ENCODE data around the gene C5. TPM values are rescaled to one million over a fixed set of nuclear protein-coding genes. Genes with fewer than 3 reads are reported as not detected.

The C5 gene
- total and polyA plus RNA-seq, 9 of the 15 experiments (the other 6 are each of a cell fraction or from before 2014, with no cell fraction given): 0.08 to 0.91 (median 0.42) TPM

DNA sequence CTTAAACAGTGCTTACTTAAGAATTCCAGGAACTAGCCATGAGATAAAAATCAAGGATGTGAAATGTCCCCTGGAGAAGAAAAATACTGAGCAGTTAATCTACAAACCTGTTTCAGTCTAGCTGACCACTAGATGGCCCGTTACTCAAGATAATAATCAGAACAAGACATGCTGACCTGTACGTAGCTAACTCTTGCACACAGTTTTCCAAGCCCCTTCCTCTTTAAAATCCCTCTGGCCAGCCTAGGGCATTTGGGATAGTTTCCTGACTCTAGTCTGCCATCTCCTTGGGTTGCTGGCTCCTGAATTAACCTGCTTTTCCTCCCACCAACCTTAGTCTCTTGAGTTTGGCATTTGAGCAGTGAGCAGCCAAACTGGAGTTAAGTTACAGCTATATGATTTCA, 64.3 kb downstream of the C5 start (continued):
- TF ChIP-seq ARNT (IDR thresholded peaks at IDR 0.05): 0 out of 4 replicates have a peak, but pooled peaks of 1 of the 2 experiments have one; percentile 22
- TF ChIP-seq HMG20B (CRISPR knock-in tag; IDR thresholded peaks at IDR 0.05): no peak
- TF ChIP-seq, protein P1, sequence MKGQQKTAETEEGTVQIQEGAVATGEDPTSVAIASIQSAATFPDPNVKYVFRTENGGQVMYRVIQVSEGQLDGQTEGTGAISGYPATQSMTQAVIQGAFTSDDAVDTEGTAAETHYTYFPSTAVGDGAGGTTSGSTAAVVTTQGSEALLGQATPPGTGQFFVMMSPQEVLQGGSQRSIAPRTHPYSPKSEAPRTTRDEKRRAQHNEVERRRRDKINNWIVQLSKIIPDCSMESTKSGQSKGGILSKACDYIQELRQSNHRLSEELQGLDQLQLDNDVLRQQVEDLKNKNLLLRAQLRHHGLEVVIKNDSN (CRISPR knock-in tag; IDR thresholded peaks at IDR 0.05): no peak
- no peak for TF ChIP-seq SRF (CRISPR knock-in tag; IDR thresholded peaks at IDR 0.05)
- TF ChIP-seq RCOR1 (IDR thresholded peaks at IDR 0.05; ENCODE audit: borderline replicate concordance in 1 of 2, low read depth in 2 of 2, low read length in 2 of 2): peak in 1 of 2 experiments; percentile 54; a peak in 1 of 4 replicates
- TF ChIP-seq GATAD2B (IDR thresholded peaks at IDR 0.05; ENCODE audit: borderline replicate concordance): peak; percentile 68; the same call in 1 of the 2 replicates
- TF ChIP-seq FOXA3 (CRISPR knock-in tag; conservative IDR thresholded peaks at IDR 0.05 in 1 of 2, IDR thresholded peaks at IDR 0.05 in 1 of 2): peak in 1 of 2 experiments; percentile 42; a peak in 1 of 4 replicates
- TF ChIP-seq, protein P2, sequence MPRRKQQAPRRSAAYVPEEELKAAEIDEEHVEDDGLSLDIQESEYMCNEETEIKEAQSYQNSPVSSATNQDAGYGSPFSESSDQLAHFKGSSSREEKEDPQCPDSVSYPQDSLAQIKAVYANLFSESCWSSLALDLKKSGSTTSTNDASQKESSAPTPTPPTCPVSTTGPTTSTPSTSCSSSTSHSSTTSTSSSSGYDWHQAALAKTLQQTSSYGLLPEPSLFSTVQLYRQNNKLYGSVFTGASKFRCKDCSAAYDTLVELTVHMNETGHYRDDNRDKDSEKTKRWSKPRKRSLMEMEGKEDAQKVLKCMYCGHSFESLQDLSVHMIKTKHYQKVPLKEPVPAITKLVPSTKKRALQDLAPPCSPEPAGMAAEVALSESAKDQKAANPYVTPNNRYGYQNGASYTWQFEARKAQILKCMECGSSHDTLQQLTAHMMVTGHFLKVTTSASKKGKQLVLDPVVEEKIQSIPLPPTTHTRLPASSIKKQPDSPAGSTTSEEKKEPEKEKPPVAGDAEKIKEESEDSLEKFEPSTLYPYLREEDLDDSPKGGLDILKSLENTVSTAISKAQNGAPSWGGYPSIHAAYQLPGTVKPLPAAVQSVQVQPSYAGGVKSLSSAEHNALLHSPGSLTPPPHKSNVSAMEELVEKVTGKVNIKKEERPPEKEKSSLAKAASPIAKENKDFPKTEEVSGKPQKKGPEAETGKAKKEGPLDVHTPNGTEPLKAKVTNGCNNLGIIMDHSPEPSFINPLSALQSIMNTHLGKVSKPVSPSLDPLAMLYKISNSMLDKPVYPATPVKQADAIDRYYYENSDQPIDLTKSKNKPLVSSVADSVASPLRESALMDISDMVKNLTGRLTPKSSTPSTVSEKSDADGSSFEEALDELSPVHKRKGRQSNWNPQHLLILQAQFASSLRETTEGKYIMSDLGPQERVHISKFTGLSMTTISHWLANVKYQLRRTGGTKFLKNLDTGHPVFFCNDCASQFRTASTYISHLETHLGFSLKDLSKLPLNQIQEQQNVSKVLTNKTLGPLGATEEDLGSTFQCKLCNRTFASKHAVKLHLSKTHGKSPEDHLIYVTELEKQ (CRISPR knock-in tag; IDR thresholded peaks at IDR 0.05): no peak
- TF ChIP-seq ESRRB (CRISPR knock-in tag; IDR thresholded peaks at IDR 0.05; ENCODE audit: borderline replicate concordance): 0 out of 2 replicates have a peak, but pooled peaks have one; percentile 26
- TF ChIP-seq RAD21 (CRISPR knock-in tag; conservative IDR thresholded peaks at IDR 0.05 in 1 of 2, IDR thresholded peaks at IDR 0.05 in 1 of 2): peak; percentile 72 to 75
- 0 out of 2 replicates have a peak, but pooled peaks have one; percentile 15 for TF ChIP-seq EP400 (IDR thresholded peaks at IDR 0.05)
- TF ChIP-seq CREM (IDR thresholded peaks at IDR 0.05; ENCODE audit: low read depth): 0 out of 2 replicates have a peak, but pooled peaks have one; percentile 13
- TF ChIP-seq CTBP1 (IDR thresholded peaks at IDR 0.05; ENCODE audit: borderline replicate concordance): peak; percentile 65; the same call in 1 of the 2 replicates
- no peak for TF ChIP-seq NCOA4 (IDR thresholded peaks at IDR 0.05; ENCODE audit: partially characterized antibody)
- TF ChIP-seq, protein P3, sequence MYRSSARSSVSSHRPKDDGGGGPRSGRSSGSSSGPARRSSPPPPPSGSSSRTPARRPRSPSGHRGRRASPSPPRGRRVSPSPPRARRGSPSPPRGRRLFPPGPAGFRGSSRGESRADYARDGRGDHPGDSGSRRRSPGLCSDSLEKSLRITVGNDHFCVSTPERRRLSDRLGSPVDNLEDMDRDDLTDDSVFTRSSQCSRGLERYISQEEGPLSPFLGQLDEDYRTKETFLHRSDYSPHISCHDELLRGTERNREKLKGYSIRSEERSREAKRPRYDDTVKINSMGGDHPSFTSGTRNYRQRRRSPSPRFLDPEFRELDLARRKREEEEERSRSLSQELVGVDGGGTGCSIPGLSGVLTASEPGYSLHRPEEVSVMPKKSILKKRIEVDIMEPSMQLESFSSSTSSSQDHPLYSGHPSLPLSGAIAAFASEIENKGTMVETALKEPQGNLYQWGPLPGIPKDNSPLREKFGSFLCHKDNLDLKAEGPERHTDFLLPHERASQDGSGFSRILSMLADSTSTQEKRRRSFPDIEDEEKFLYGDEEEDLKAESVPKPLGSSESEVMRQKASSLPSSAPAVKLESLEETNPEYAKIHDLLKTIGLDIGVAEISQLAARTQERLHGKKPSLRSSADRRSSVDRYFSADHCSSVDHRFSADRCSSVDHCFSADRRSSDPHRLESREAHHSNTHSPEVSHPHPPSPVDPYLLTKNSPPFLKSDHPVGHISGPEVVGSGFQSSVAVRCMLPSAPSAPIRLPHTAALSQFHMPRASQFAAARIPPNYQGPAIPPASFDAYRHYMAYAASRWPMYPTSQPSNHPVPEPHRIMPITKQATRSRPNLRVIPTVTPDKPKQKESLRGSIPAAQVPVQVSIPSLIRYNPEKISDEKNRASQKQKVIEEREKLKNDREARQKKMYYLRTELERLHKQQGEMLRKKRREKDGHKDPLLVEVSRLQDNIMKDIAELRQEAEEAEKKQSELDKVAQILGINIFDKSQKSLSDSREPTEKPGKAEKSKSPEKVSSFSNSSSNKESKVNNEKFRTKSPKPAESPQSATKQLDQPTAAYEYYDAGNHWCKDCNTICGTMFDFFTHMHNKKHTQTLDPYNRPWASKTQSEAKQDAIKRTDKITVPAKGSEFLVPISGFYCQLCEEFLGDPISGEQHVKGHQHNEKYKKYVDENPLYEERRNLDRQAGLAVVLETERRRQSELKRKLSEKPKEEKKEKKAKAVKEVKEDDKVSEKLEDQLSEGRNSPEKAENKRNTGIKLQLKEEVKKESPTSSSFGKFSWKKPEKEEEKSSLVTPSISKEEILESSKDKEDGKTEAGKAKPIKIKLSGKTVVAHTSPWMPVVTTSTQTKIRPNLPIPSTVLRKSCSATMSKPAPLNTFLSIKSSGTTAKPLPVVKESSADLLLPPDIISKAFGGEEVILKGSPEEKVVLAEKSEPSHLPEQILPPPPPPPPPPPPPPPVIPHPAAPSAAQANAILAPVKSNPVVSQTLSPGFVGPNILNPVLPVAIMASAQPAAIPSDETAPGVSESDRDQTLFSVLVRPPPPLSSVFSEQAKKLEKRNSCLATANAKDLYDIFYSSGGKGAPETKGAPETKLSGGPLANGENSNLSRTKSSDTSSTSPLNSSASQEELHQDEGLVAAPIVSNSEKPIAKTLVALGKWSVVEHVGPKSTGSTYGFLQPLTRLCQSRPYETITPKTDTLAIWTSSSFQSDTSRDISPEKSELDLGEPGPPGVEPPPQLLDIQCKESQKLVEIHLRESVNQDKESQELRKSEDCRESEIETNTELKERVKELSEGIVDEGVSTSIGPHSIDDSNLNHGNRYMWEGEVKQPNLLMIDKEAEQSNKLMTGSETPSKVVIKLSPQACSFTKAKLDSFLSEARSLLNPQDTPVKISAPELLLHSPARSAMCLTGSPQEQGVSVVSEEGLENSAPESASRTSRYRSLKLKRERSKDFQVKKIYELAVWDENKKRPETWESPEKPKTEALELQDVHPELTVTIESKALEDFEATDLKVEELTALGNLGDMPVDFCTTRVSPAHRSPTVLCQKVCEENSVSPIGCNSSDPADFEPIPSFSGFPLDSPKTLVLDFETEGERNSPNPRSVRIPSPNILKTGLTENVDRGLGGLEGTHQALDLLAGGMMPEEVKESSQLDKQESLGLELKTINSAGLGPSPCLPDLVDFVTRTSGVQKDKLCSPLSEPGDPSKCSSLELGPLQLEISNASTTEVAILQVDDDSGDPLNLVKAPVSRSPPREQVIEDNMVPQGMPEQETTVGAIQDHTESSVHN (IDR thresholded peaks at IDR 0.05; ENCODE audit: borderline replicate concordance in 1 of 2, low read depth in 1 of 2): no peak
